HG03175 (cell line): Measurements from ENCODE around the gene CLEC2D.
"Not testable (repeated sequence)": the region's sequence is repeated elsewhere in the genome, so short reads cannot be mapped to it uniquely, and the experiment has no call there.

Source experiments
- ATAC-seq: cut with Tn5 transposase; IDR thresholded peaks from one replicate; pipeline ENCODE4 v1.9.1; 2021; ENCODE audit warnings: mild to moderate bottlenecking, moderate library complexity; ENCODE audit not compliant: unreplicated experiment

Gene CLEC2D

DNA sequence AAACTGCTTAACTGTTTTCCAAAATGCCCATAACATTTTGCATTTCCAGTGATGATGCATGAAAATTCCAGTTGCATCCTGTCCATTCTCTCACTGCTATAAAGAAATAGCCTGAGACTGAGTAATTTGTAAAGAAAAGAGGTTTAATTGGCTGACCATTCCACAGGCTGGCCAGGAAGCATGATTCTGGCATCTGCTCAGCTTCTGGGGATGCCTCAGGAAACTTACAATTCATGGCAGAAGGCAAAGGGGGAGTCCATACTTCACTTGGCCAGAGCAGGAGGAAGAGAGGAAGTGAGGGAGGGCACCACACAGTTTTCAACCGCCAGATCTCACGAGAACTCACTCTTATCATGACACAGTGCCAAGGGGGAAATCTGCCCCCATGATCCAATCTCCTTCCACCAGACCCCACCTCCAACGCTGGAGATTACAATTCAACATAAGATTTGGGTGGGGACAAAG is 18.2 kb upstream of the CLEC2D start:
- no peak for ATAC-seq

- no peak for ATAC-seq
Measured at GRCh38 chr12:9660046-9660445, 9.5 kb upstream of the CLEC2D start.

DNA sequence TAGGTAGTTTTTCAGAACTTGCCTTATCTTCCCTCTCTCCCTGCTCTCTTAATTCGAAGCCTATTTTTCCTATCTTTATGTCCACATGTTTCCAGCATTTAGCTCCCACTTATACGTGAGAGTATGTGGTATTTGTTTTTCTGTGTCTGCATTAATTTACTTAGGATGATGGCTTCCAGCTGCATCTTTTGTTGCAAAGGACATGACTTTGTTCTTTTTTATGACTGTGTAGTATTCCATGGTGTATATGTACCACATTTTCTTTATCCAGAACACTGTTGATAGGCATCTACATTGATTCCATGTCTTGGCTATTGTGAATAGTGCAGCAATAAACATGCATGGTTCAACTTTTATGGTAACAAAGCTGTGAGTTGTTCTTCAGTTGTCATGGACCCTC is 7.8 kb upstream of the CLEC2D start:
- ATAC-seq, result no peak

GRCh38 chr12:9662488-9662887 is 7.0 kb upstream of the CLEC2D start:
- ATAC-seq, result no peak

GRCh38 chr12:9667403-9668160 is 1.9 kb upstream of the CLEC2D start:
- peak; percentile 65 for ATAC-seq

GRCh38 chr12:9668161-9669018 is 1.1 kb upstream of the CLEC2D start:
- ATAC-seq, result no peak

DNA sequence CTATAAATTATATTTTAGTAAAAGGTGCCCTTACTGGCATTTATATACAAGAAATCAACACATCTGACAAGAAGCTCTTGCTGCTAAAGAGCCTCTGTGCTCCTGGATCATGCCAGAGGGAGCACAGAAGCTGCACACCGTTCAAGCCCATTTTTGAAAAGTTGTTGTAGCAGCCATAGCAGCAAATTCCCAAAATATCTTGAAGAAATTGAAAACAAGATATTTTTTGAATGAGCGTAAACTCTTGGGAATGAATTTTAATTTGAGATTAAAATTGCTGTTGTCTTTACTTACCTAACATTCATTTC is 540 bp upstream of the CLEC2D start:
- no peak for ATAC-seq

GRCh38 chr12:9672340-9672739 is 2.8 kb downstream of the CLEC2D start:
- not testable (repeated sequence) for ATAC-seq

GRCh38 chr12:9673404-9674225 is 4.1 kb downstream of the CLEC2D start:
- peak; percentile 24 for ATAC-seq

GRCh38 chr12:9674226-9674590 is 4.7 kb downstream of the CLEC2D start:
- ATAC-seq, result peak; percentile 31

- not testable (repeated sequence) for ATAC-seq
Measured at GRCh38 chr12:9682508-9682907, 13.0 kb downstream of the CLEC2D start.

DNA sequence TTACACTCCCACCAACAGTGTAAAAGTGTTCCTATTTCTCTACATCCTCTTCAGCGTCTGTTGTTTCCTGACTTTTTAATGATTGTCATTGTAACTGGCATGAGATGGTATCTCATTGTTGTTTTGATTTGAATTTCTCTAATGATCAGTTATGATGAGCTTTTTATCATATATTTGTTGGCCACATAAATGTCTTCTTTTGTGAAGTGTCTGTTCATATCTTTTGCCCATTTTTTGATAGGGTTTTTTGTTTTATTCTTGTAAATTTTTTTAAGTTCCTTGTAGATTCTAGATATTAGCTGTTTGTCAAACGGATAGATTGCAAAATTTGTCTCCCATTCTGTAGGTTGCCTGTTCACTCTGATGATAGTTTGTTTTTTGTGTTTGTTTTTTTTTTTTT is 13.4 kb downstream of the CLEC2D start:
- ATAC-seq, result not testable (repeated sequence)

- not testable (repeated sequence) for ATAC-seq
Measured at GRCh38 chr12:9685366-9685765, 15.9 kb downstream of the CLEC2D start.

GRCh38 chr12:9685915-9686314 is 16.4 kb downstream of the CLEC2D start:
- no peak for ATAC-seq

DNA sequence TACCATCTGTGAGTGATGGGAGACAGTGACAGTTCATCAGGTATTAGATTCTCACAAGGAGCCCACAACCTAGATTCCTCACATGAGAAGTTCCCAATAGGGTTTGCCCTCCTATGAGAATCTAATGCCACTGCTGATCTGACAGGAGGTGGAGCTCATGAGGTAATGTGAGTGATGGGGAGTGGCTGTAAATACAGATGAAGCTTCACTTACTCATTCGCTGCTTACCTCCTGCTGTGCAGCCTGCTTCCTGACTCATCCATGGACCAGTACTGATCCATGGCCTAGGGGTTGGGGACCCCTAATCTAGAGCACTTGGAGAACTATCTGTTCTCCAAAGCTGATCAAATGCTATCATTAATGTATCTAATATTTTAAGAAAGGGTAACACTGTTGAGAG is 17.7 kb downstream of the CLEC2D start:
- ATAC-seq, result no peak

DNA sequence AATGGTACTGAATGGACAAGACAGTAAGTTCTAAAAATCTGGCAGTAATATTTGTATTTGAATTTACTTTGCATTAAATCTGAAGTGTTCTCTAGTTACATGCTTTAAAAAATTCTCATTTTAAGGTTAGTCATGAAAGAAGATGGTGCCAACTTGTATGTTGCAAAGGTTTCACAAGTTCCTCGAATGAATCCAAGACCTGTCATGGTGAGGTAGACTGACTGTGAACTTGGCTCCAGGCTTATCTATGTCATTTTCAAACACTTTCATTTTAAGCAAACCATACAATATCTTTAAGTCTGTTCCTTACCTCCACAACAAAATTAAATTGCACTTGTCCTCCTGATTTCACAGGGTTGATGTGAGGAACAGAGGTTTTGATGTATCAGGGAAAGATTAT is 23.4 kb downstream of the CLEC2D start:
- ATAC-seq, result no peak

- no peak for ATAC-seq
Measured at GRCh38 chr12:9694241-9694640, 24.7 kb downstream of the CLEC2D start.

GRCh38 chr12:9695150-9695549 is 25.6 kb downstream of the CLEC2D start:
- not testable (repeated sequence) for ATAC-seq

DNA sequence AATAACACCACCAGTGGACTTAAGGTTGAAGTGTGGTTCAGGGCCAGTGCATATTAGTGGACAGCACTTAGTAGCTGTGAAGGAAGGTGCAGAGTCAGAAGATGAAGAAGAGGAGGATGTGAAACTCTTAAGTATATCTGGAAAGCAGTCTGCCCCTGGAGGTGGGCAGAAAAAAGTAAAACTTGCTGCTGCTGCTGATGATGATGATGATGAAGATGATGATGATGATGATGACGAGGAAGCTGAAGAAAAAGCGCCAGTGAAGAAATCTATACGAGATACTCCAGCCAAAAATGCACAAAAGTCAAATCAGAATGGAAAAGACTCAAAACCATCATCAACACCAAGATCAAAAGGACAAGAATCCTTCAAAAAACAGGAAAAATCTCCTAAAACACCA is 26.1 kb downstream of the CLEC2D start:
- not testable (repeated sequence) for ATAC-seq

DNA sequence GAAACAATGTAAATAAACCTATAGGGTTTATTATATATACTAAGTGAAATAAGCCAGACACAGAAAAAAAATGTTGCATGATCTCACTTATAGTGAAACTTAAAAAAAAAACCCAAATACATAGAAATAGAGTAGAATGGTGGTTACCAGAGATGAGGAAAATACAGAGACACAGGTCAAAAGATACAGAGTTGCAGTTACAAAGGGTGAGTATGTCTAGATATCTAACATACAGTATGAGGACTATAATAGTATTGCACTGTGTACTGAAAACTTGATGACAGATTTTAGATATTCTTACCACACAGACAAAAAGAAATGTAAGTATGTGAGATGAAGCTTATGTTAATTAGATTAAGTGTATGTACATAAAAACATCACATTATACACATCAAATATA is 28.1 kb downstream of the CLEC2D start:
- no peak for ATAC-seq

- no peak for ATAC-seq
Measured at GRCh38 chr12:9698681-9699080, 29.2 kb downstream of the CLEC2D start.
